Right renal pelvis (tissue), 4 donors: Measurements from ENCODE around the gene PLPP1. TPM values are rescaled to one million over a fixed set of nuclear protein-coding genes. Genes with fewer than 3 reads are reported as not detected.

Source experiments
- polyA plus RNA-seq, 4 donors: library from polyadenylated mRNA; unstranded; fragments of 120-200 nt; gene quantifications; one replicate each; pipeline ENCODE4 v1.2.1, GENCODE V29; 2013; ENCODE audit not compliant: insufficient read length in 4 of 4

The PLPP1 gene
- polyA plus RNA-seq, 4 donors: 94.9 to 104 (median 99.6) TPM

Other genes with a start within 250 kb of the PLPP1 start
- gene DHX29, start 227.3 kb downstream of the PLPP1 start, polyA plus RNA-seq: 10 to 100 TPM; 38.9 to 49.1 (median 47.3) TPM
- gene MTREX, start 227.0 kb downstream of the PLPP1 start, polyA plus RNA-seq: 100 to 1,000 TPM in 2 of 4 donors, 10 to 100 TPM in 2; 74.9 to 105 (median 98.7) TPM
- 10 to 100 TPM; 25.8 to 38.9 (median 34.9) TPM for gene SLC38A9, start 177.4 kb upstream of the PLPP1 start, polyA plus RNA-seq
- under 1 TPM in 3 of 4 donors, not detected in 1; 0.04 to 0.21 (median 0.10) TPM for gene DDX4, start 203.1 kb upstream of the PLPP1 start, polyA plus RNA-seq